C4-2B (cell line): ENCODE data around the gene TMUB1.

Experiments
- H3K27ac ChIP-seq: fragments of 450-650 bp; 2 replicates; pipeline ENCODE4 v1.5.1; 2017
- ZFX ChIP-seq: fragments of 450-650 bp; IDR thresholded peaks from 2 replicates; pipeline ENCODE4 v1.6.1; 2017
- TF ChIP-seq, protein P1 (sequence below): fragments of 450-650 bp; conservative IDR thresholded peaks from 2 replicates; pipeline ENCODE4 v1.5.1; 2017; ENCODE audit warnings: mild to moderate bottlenecking

TMUB1 gene

GRCh38 chr7:151129117-151129959 lies 46.0 kb upstream of the TMUB1 start:
- TF ChIP-seq, protein P1, sequence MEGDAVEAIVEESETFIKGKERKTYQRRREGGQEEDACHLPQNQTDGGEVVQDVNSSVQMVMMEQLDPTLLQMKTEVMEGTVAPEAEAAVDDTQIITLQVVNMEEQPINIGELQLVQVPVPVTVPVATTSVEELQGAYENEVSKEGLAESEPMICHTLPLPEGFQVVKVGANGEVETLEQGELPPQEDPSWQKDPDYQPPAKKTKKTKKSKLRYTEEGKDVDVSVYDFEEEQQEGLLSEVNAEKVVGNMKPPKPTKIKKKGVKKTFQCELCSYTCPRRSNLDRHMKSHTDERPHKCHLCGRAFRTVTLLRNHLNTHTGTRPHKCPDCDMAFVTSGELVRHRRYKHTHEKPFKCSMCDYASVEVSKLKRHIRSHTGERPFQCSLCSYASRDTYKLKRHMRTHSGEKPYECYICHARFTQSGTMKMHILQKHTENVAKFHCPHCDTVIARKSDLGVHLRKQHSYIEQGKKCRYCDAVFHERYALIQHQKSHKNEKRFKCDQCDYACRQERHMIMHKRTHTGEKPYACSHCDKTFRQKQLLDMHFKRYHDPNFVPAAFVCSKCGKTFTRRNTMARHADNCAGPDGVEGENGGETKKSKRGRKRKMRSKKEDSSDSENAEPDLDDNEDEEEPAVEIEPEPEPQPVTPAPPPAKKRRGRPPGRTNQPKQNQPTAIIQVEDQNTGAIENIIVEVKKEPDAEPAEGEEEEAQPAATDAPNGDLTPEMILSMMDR = no peak
- TF ChIP-seq ZFX = no peak
- no peak overlapping the region for H3K27ac ChIP-seq

DNA sequence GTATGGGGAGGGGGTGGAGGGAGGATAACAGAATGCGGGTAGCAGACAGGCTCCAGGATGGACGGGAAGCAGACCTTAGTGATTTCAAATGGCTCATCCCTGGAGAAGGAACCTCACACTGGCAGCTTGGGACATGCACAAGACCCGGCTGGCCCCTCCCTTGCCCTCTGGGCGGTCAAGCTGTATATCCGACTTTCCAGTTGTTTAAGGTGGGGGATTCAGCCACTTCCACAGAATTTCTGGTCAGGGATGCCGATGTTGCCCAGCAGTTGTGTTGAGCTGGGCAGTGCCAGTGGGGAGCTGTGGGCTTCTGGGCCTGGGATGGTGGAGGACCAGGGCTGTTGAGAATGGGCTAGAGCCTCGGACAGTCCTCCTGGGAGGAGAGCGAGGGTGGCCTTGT lies 45.4 kb upstream of the TMUB1 start:
- H3K27ac ChIP-seq = no peak overlapping the region
- no peak for TF ChIP-seq ZFX
- TF ChIP-seq, protein P1 = no peak

GRCh38 chr7:151128144-151128543 lies 44.9 kb upstream of the TMUB1 start:
- TF ChIP-seq, protein P1 = no peak
- no peak for TF ChIP-seq ZFX
- no peak overlapping the region for H3K27ac ChIP-seq

GRCh38 chr7:151126491-151127137 lies 43.3 kb upstream of the TMUB1 start:
- peak overlapping the region; percentile 75 for H3K27ac ChIP-seq
- TF ChIP-seq, protein P1 = no peak
- no peak for TF ChIP-seq ZFX

DNA sequence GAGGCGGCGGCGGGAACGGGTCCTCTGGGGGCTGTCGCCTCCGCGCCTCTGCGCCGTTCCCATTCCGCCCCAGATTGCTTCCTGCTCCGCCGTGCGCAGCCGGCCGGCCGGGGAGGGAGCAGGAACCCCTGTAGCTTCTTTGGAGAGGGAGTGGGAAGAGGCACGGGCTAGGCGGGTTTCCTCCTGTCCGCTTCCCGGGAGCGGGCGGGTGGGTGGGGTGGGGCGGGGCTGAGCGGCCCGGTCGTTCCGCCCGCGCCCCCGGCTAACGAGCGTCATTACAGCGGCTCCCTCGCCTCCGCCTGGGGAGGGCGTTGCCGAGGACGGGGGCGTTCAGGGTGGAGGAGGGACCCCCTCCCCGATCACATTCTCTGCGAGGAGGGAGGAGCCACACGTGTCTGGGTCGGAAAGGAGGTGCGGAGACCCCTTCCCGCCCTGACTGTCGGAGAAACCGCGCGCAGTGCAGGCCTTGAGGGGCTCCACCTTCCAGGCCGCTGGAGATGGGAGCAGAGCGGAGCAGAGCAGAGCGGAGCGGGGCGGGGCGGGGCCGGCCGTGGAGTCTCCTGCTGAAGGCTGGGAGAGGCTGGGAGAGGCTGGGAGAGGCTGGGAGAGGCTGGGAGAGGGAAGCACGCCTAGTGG lies 42.7 kb upstream of the TMUB1 start:
- H3K27ac ChIP-seq = peak overlapping the region; percentile 75
- TF ChIP-seq, protein P1 = no peak
- no peak for TF ChIP-seq ZFX

DNA sequence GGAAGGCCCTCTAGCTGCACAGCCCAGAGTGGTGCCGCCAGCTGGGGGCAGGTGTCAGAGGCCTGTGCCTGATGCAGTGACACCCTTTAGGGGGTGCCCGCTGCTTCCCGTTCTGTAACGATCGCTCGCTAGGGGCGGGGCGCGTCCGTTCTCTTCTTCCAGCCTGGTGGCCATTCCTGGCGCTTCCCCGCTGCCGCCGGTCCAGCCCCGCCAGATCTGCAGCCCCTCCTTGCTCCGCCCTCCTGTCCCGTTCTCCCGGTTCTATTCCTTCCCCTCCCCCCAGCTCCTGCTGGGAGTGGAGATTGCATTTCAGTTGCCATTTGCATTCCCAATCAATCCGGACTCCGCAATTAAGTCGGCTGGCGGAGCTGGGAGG lies 42.2 kb upstream of the TMUB1 start:
- TF ChIP-seq, protein P1 = no peak
- TF ChIP-seq ZFX = no peak
- peak overlapping the region; percentile 75 for H3K27ac ChIP-seq

GRCh38 chr7:151124899-151125399 lies 41.7 kb upstream of the TMUB1 start:
- H3K27ac ChIP-seq = peak overlapping the region; percentile 75
- TF ChIP-seq, protein P1 = no peak
- TF ChIP-seq ZFX = no peak
